HepG2 (cell line): ENCODE results near the gene DHRS11. TPM values are rescaled to one million over a fixed set of nuclear protein-coding genes. Genes with fewer than 3 reads are reported as not detected.

Source experiments
- ATAD3A ChIP-seq: sonication (generic); formaldehyde crosslinking; IDR thresholded peaks from 2 replicates; pipeline ENCODE4 v1.4.0; 2020; ENCODE audit warnings: missing genetic modification reagents
- CEBPB ChIP-seq: IDR thresholded peaks from 2 replicates; pipeline ENCODE4 v1.6.1; 2011; ENCODE audit warnings: low read depth, low read length, improper control_type of control experiment, borderline replicate concordance
- DMAP1 ChIP-seq: IDR thresholded peaks from 2 replicates; pipeline ENCODE4 v1.6.1; 2016
- FOXA3 ChIP-seq: IDR thresholded peaks from 2 replicates; pipeline ENCODE4 v1.6.1; 2016; ENCODE audit warnings: missing genetic modification reagents, missing compliant biosample characterization
- GPN1 ChIP-seq: sonication (generic); formaldehyde crosslinking; IDR thresholded peaks from 2 replicates; pipeline ENCODE4 v1.5.1; 2020; ENCODE audit warnings: missing genetic modification reagents, borderline replicate concordance
- HCFC1 ChIP-seq: fragments of 150-350 bp; IDR thresholded peaks from 2 replicates; pipeline ENCODE4 v1.6.1; 2014; ENCODE audit warnings: low read depth, low read length
- KDM3A ChIP-seq: IDR thresholded peaks from 2 replicates; pipeline ENCODE4 v1.6.1; 2018; ENCODE audit warnings: low read depth, missing compliant biosample characterization
- MLLT10 ChIP-seq: sonication (generic); formaldehyde crosslinking; IDR thresholded peaks from 2 replicates; pipeline ENCODE4 v1.4.0; 2020; ENCODE audit warnings: missing genetic modification reagents
- TBL1XR1 ChIP-seq: fragments of 150-350 bp; IDR thresholded peaks from 2 replicates; pipeline ENCODE4 v1.6.1; 2014; ENCODE audit warnings: borderline replicate concordance, low read length; ENCODE audit not compliant: partially characterized antibody
- TCF12 ChIP-seq, 2 experiments: fragments of 450-650 bp in 1 of 2; sonication (generic) in 1 of 2; formaldehyde crosslinking in 1 of 2; IDR thresholded peaks; 2 replicates each; pipeline versions ENCODE4 v1.6.1 to v1.8.0; 2017 to 2022; ENCODE audit warnings: antibody characterized with exemption in 1 of 2, mild to moderate bottlenecking in 1 of 2, missing genetic modification reagents in 1 of 2, moderate library complexity in 1 of 2
- ZFP1 ChIP-seq: IDR thresholded peaks from 2 replicates; pipeline ENCODE4 v1.6.1; 2016
- ZNF350 ChIP-seq: sonication (generic); formaldehyde crosslinking; IDR thresholded peaks from 2 replicates; pipeline ENCODE4 v1.4.0; 2020; ENCODE audit warnings: mild to moderate bottlenecking, low read depth, missing genetic modification reagents, borderline replicate concordance
- ZNF468 ChIP-seq: sonication (generic); formaldehyde crosslinking; IDR thresholded peaks from 2 replicates; pipeline ENCODE4 v1.8.0; 2022; ENCODE audit warnings: mild to moderate bottlenecking, moderate library complexity, missing genetic modification reagents
- ZNF562 ChIP-seq: sonication (generic); formaldehyde crosslinking; IDR thresholded peaks from 2 replicates; pipeline ENCODE4 v1.8.0; 2022; ENCODE audit warnings: missing genetic modification reagents, borderline replicate concordance
- ZNF788 ChIP-seq: sonication (generic); formaldehyde crosslinking; IDR thresholded peaks from 2 replicates; pipeline ENCODE4 v1.5.0; 2020; ENCODE audit warnings: mild to moderate bottlenecking, missing genetic modification reagents, borderline replicate concordance
- ZSCAN29 ChIP-seq: sonication (generic); formaldehyde crosslinking; conservative IDR thresholded peaks from 2 replicates; pipeline ENCODE4 v1.4.0; 2020; ENCODE audit warnings: mild to moderate bottlenecking, missing genetic modification reagents
- polyA plus RNA-seq, 8 experiments: library from polyadenylated mRNA; depleted of rRNA in 3 of 8; stranded (reverse) in 7 of 8; unstranded in 1 of 8; fragments of >200 nt; fragmentation: Illumina TruSeq in 4 of 8; extraction: Trizol in 4 of 8; gene quantifications; 2 replicates each; pipeline versions ENCODE4 v1.2.1 to v1.2.3, GENCODE V29; 2011 to 2016; ENCODE audit warnings: low read depth in 4 of 8, missing spikeins in 1 of 8, mixed read lengths in 1 of 8; ENCODE audit not compliant: insufficient read depth in 1 of 8
- total RNA-seq, 5 experiments: library from RNA; depleted of rRNA; stranded (reverse); fragments of >200 nt; fragmentation: Illumina TruSeq; extraction: Trizol; gene quantifications; 2 replicates each; pipeline ENCODE4 v1.2.3, GENCODE V29; 2016; ENCODE audit warnings: low read depth in 1 of 5
- TF ChIP-seq, protein P1 (sequence below): sonication (generic); formaldehyde crosslinking; IDR thresholded peaks from 2 replicates; pipeline ENCODE4 v1.8.1; 2023; ENCODE audit warnings: mild to moderate bottlenecking, missing genetic modification reagents
- TF ChIP-seq, protein P2 (sequence below): sonication (generic); formaldehyde crosslinking; IDR thresholded peaks from 2 replicates; pipeline ENCODE4 v1.8.0; 2022; ENCODE audit warnings: mild to moderate bottlenecking, missing genetic modification reagents; ENCODE audit not compliant: insufficient replicate concordance
- TF ChIP-seq, protein P3 (sequence below): sonication (generic); formaldehyde crosslinking; IDR thresholded peaks from 2 replicates; pipeline ENCODE4 v1.5.0; 2020; ENCODE audit warnings: missing genetic modification reagents
- TF ChIP-seq, protein P4 (sequence below): sonication (generic); formaldehyde crosslinking; IDR thresholded peaks from 2 replicates; pipeline ENCODE4 v1.5.0; 2020; ENCODE audit warnings: missing genetic modification reagents
- TF ChIP-seq, protein P5 (sequence below): sonication (generic); formaldehyde crosslinking; IDR thresholded peaks from 2 replicates; pipeline ENCODE4 v1.5.0; 2020; ENCODE audit warnings: missing genetic modification reagents

The DHRS11 gene
- total and polyA plus RNA-seq, 2 of the 13 experiments (the other 11 are each of a cell fraction or from before 2014, with no cell fraction given), result 28.4 to 41.9 TPM

DNA sequence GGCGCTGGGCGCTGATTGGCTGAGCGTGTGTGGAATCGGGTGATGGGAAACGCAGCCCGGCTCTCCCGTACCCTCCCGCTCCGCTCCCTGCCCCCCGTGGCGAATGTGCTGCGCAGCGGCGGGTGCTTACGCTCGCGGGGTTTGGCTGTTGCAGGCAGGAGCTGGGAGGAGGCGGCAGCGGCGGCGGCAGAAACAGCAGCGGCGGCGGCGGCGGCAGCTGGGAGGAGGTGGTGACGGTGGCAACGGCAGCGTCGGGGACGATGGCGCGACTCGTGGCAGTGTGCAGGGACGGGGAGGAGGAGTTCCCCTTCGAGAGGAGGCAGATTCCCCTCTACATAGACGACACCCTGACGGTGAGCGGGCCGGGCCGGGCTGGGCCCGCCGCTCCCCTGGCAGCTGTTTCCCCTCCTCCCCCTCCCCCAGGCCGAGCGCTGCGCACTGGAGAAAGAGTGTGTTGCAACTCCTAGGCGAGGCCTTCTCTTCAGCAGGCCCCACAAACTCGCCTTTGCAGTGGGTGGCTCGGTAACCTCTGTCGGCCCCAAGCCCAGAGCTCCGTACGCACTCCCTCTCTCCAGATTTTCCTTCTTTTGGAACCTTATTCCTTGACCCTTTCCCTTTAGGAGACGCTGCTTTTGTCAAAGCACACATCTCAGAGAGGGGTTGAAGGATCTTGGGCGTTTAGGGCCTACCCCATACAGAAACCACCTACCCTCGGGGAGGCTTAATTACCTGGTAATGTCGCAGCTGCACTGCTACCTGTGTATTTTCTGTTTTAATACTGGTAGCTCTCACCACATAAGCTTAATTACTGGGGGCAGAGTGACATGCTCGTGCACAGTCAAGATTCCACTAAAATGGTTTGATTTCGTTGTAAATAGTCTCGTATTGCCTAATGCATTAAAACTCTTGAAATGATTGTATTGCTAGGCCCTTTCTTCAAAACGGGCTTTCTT, 45.9 kb upstream of the DHRS11 start (continued):
- TF ChIP-seq, protein P1, sequence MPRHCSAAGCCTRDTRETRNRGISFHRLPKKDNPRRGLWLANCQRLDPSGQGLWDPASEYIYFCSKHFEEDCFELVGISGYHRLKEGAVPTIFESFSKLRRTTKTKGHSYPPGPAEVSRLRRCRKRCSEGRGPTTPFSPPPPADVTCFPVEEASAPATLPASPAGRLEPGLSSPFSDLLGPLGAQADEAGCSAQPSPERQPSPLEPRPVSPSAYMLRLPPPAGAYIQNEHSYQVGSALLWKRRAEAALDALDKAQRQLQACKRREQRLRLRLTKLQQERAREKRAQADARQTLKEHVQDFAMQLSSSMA, result no peak
- TF ChIP-seq MLLT10 (no peak), DMAP1 (CRISPR knock-in tag) (peak; percentile 91), KDM3A (CRISPR knock-in tag) (peak; percentile 52; the same call in 1 of the 2 replicates), ZNF350 (CRISPR knock-in tag) (no peak; the same call in 1 of the 2 replicates), GPN1 (CRISPR knock-in tag) (peak; percentile 30; the same call in 1 of the 2 replicates), TBL1XR1 (no peak), ATAD3A (CRISPR knock-in tag) (no peak; the same call in 1 of the 2 replicates), ZNF562 (CRISPR knock-in tag) (no peak), ZSCAN29 (CRISPR knock-in tag) (no peak), ZNF788 (CRISPR knock-in tag) (peak; percentile 83; the same call in 1 of the 2 replicates), ZNF468 (CRISPR knock-in tag) (no peak; the same call in 1 of the 2 replicates), HCFC1 (peak; percentile 68), ZFP1 (CRISPR knock-in tag) (no peak), TCF12 (IDR thresholded peaks at IDR 0.05) (no peak), TCF12 (CRISPR knock-in tag; IDR thresholded peaks at IDR 0.05) (0 out of 2 replicates have a peak, but pooled peaks have one; percentile 33), CEBPB (peak; percentile 87), FOXA3 (CRISPR knock-in tag) (peak; percentile 63)
- TF ChIP-seq, protein P2, sequence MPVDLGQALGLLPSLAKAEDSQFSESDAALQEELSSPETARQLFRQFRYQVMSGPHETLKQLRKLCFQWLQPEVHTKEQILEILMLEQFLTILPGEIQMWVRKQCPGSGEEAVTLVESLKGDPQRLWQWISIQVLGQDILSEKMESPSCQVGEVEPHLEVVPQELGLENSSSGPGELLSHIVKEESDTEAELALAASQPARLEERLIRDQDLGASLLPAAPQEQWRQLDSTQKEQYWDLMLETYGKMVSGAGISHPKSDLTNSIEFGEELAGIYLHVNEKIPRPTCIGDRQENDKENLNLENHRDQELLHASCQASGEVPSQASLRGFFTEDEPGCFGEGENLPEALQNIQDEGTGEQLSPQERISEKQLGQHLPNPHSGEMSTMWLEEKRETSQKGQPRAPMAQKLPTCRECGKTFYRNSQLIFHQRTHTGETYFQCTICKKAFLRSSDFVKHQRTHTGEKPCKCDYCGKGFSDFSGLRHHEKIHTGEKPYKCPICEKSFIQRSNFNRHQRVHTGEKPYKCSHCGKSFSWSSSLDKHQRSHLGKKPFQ (CRISPR knock-in tag), result peak; percentile 25
- TF ChIP-seq, protein P3, sequence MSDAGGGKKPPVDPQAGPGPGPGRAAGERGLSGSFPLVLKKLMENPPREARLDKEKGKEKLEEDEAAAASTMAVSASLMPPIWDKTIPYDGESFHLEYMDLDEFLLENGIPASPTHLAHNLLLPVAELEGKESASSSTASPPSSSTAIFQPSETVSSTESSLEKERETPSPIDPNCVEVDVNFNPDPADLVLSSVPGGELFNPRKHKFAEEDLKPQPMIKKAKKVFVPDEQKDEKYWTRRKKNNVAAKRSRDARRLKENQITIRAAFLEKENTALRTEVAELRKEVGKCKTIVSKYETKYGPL, result no peak
- TF ChIP-seq, protein P4, sequence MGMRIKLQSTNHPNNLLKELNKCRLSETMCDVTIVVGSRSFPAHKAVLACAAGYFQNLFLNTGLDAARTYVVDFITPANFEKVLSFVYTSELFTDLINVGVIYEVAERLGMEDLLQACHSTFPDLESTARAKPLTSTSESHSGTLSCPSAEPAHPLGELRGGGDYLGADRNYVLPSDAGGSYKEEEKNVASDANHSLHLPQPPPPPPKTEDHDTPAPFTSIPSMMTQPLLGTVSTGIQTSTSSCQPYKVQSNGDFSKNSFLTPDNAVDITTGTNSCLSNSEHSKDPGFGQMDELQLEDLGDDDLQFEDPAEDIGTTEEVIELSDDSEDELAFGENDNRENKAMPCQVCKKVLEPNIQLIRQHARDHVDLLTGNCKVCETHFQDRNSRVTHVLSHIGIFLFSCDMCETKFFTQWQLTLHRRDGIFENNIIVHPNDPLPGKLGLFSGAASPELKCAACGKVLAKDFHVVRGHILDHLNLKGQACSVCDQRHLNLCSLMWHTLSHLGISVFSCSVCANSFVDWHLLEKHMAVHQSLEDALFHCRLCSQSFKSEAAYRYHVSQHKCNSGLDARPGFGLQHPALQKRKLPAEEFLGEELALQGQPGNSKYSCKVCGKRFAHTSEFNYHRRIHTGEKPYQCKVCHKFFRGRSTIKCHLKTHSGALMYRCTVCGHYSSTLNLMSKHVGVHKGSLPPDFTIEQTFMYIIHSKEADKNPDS (CRISPR knock-in tag), result 0 out of 2 replicates have a peak, but pooled peaks have one; percentile 6
- TF ChIP-seq, protein P5, sequence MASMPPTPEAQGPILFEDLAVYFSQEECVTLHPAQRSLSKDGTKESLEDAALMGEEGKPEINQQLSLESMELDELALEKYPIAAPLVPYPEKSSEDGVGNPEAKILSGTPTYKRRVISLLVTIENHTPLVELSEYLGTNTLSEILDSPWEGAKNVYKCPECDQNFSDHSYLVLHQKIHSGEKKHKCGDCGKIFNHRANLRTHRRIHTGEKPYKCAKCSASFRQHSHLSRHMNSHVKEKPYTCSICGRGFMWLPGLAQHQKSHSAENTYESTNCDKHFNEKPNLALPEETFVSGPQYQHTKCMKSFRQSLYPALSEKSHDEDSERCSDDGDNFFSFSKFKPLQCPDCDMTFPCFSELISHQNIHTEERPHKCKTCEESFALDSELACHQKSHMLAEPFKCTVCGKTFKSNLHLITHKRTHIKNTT (CRISPR knock-in tag), result no peak
